GM12892 (cell line): ENCODE results near the gene PTTG1IP.

Experiments
- POLR2A ChIP-seq: IDR thresholded peaks from 2 replicates; pipeline ENCODE4 v1.6.1; 2011; ENCODE audit warnings: low read depth, low read length, control low read depth
- POLR2AphosphoS5 ChIP-seq: IDR thresholded peaks from 2 replicates; pipeline ENCODE4 v1.6.1; 2011; ENCODE audit warnings: low read depth, low read length, control low read depth

- TF ChIP-seq POLR2A (no peak), POLR2AphosphoS5 (no peak)
These were observed 57.5 kb downstream of the PTTG1IP start for GRCh38 chr21:44815852-44816628.
